Measurements from ENCODE around the gene MLEC.

Gene MLEC

GRCh38 chr12:120696626-120697025, 9.7 kb downstream of the MLEC start:
- no peak for DNase-seq

DNA sequence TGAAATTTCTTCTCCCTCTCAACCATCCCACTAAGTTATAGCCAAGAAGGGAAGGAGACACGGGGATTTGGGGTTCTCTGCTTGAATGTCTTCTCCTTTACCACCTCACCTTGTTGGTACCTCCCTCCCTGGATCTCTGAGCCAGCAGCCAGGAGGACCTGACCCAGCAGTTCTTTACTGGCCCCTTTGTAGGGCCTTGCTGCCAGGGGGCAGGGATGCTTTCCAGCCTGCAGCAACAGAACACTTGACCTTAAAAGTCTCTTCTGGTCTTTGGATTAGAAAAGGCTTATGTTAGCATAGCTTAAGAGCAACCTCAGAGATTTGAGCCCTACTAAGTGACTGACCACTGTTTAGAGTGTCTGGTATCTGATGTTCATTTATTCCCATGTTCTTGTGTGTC, 10.4 kb downstream of the MLEC start:
- no peak for DNase-seq

DNA sequence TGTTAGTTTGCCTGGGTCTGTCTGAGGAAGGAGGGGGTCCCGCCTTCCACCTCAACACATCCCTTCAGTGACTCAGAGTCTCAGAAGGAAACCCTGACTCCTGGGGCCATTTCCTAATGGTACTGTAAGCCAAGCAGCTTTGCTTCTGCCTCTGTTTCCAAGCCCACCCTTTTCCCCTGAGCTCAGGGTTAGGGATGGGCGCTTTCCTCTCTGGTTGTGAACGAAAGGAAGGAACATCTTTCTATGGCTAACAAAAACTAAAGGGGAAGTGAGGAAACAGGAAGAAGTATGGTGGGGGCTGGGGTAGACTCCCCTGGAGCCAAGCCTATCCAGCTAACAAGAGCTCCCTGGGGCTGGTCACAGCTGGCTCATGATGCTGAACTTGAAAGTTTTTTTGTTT, 11.7 kb downstream of the MLEC start:
- no peak for DNase-seq

DNA sequence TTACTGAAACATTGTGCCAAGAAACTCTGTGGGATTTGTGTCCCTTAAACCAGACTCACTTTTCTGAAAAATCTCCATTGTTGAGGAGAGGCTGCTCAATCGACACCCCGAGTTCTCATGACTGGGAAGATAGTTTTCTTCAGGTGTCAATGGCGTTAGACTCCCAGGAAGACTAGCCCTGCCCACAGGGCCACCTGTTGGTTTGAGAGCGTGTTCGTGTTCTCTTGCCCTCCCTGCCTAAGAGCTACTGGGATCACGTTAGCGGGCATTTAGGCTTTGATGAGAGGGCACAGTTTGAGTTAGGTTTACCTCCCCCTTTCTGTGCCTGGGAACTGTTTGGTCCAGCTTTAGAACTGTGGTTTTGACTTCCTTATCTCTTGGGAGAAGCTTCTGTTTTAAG, 12.6 kb downstream of the MLEC start:
- DNase-seq: no peak

GRCh38 chr12:120700886-120701285, 13.9 kb downstream of the MLEC start:
- DNase-seq: no peak

GRCh38 chr12:120702637-120703036, 15.7 kb downstream of the MLEC start:
- no peak for DNase-seq

- DNase-seq: no peak
Measured at GRCh38 chr12:120703311-120703942, 16.5 kb downstream of the MLEC start.

- DNase-seq: no peak
Measured at GRCh38 chr12:120705618-120706017, 18.7 kb downstream of the MLEC start.

GRCh38 chr12:120706029-120706428, 19.1 kb downstream of the MLEC start:
- no peak for DNase-seq

DNA sequence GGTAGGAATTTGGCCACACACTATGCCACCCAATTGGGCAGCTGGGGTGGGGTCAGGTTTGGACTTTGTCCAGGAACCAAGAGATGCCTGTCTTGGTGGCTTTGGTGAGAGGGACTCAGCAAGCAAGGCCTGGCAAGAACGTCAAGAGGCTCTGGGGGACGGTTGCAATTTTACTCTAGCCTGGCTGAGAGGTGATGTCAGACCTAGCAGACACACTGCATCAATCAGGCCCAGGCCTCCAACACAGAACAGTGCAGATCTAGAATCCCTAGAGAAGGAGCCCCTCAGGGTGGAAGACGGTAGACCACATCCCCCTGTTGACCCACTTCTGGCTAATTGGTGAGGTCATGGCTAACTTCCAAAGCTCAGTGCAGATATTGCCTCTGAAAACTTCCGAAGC, 21.7 kb downstream of the MLEC start:
- no peak for DNase-seq

DNA sequence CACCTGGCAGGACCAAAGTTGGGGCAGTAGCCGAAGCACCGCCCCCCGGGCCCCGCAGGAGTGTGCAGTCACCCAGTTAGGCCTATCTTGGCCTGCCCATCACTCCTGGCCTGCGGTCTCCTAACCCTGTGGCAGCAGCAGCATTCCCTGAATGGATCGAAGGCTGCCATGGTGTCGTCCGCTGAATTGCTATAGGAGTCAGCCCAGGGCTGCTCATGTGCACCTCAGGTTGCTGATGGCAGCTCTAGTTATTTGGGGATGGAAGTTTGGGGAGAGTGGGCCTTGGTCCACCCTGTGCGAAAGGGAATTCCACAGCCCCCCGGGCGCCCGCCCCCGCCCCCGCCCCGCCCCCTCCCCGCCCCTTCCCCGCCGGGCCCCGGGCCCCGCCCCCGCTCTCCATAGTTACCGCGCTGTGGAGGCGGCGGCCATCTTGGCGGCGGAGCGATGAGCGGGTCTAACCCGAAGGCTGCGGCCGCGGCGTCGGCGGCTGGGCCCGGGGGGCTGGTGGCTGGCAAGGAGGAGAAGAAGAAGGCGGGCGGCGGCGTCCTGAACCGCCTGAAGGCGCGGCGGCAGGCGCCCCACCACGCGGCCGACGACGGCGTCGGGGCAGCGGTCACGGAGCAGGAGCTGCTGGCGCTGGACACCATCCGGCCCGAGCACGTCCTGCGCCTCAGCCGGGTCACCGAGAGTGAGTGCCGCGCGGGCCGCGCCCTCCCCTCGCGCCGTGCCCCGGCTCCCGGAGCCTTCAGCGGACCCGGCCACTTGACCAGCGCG, 23.3 kb downstream of the MLEC start, which contains the start of gene UNC119B:
TSS of gene UNC119B (plus strand) at position 428 of the 774 bp plus-strand sequence. CDS start at position 445, 17 bp downstream.
- DNase-seq: peak; percentile 78

GRCh38 chr12:120710805-120711296, 23.9 kb downstream of the MLEC start:
- DNase-seq: peak; percentile 24

GRCh38 chr12:120711411-120711810, 24.5 kb downstream of the MLEC start:
- no peak for DNase-seq

DNA sequence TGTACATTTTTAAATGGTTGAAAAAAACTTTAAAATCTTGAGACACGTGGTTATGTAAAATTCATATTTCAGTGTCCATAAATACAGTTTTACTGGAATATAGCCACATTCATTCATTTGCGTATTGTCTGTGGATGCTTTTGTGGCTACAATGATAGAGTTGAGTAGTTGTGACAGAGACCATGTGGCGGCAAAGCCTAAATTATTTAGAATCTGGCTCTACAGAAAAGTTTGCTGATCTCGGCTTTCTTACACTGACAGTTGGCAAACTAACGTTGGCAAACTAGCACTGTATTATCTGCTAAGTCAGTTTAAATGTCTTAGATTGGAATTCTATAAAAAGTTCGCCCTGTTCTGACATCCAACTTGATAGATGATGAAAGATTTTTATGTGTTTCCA, 25.7 kb downstream of the MLEC start:
- DNase-seq: no peak

DNA sequence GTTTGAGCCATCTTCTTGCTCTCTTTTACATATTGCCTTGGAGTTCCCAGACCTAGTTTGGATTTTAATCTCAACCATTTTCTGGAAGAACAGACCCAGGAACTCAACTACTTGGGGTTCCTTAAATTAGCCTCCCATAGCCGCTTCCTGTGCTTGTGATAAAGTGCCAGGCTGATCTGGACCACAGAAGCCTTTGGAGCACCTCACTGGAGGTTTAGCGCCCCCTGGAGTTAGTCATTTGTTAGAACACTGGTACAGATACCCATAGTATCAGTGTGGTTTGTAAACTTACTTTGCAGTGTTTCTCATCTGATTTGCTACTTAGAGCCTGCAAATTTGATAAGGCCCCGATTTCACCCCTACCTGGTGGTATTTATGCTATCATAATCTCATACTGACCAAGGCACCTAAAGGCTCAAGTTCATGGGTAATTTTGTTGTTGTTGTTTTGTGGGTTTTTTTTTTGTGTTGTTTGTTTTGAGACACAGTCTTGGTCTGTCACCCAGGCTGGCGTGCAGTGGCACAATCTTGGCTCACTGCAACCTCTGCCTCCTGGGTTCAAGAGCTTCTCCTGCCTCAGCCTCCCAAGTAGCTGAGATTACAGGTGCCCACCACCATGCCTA, 27.0 kb downstream of the MLEC start:
- DNase-seq: peak; percentile 49

DNA sequence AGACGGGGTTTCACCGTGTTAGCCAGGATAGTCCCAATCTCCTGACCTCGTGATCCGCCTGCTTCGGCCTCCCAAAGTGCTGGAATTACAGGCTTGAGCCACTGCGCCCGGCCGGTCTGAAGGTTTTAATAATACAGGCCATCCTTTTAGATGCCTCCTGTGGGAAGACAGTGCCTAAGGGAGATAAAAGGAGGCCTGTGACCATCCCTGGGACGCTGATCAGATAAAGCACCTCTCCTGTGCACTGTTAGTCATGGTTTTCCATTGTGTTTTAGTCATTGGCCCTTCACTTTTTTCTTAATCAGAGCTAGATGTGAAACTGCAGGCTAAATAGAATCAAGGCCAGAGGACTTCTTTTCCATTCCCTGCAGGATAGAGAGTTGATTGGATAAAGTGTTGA, 31.1 kb downstream of the MLEC start:
- DNase-seq: no peak

GRCh38 chr12:120719072-120719471, 32.1 kb downstream of the MLEC start:
- DNase-seq: no peak

DNA sequence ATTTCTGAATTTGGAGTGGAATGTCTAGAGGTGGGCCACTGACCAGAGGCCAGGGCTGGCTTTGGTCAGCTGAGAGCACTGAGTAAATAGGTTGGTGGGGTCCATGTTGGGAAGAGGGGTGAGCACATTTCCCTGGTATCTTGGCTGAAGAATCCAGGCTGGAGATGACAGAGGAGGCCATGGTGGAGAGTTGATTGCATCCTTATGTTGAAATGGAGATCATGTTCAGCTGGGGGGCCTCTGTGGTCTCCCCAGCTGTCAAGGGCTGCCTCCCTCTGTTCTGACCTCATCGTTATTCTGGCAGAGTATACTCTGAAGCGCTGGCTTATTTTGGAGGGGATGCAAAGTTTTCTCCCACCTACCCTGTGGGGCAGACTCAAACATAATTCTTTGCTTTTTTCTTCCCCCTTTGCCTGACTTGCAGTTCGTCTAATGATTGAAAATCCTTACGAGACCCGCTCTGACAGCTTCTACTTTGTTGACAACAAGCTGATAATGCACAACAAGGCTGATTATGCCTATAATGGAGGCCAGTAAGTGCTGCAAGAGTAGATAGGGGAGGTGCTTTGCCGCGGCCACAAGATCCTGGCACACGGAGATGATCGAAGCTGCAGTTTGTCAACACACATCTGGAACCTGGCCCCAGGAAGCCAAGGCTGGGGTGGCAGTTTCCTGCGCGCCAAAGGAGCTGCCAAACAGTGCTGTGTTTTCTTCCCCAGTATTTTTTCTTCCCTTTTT, 32.7 kb downstream of the MLEC start:
- no peak for DNase-seq

- no peak for DNase-seq
Measured at GRCh38 chr12:120720234-120720986, 33.5 kb downstream of the MLEC start.

GRCh38 chr12:120720987-120721801, 34.2 kb downstream of the MLEC start:
- DNase-seq: no peak

DNA sequence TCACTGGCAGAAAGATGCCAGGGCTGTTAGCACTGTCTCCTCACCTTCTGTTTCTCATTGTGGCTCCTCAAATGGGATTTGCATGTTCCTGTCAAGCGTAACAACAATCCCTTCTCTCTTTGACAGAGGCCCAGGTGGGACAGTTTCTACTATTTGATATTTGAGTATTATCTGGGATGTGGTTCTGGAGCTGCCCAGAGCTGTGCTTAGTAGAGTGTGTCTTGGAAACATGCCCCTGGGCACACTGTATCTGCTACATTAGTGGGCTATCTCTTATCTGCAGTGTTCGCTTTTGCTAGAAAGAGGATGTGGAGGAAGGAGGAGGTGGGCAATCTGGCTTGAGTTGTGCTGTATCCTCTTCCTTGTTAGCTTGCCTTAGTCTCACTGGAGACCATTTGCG, 34.9 kb downstream of the MLEC start:
- no peak for DNase-seq

DNA sequence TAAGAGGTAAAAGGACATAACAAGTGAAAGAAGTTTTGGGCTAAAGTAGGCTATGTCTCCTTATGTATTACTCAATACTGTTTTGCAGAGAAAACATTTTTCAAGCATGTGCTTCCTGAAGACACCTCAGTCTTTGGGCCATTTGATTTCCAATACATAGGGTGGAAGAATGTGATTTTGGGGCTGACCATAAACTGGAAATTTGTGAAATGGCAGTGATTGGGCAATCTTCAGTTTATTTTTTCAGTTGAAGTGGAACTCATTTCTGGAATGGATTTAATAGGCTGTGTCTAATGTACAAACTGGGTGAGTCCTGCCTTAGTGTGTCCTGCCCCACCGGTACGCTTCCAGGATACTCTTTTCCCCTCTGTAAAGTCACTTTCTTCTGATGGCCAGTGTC, 35.8 kb downstream of the MLEC start:
- no peak for DNase-seq
